Kidney (tissue), 14 donors: ENCODE results near the gene LOX. TPM values are rescaled to one million over a fixed set of nuclear protein-coding genes. Genes with fewer than 3 reads are reported as not detected.

Experiments
- DNase-seq, 5 donors: peaks; one replicate each; pipeline ENCODE4 v3.0.0-alpha.2; 2013 to 2020
- FAIRE-seq: peaks from 2 replicates; lab custom pipeline; 2012; peaks lifted over from hg19 to GRCh38; lab: Jason Lieb, UNC
- H3K27ac ChIP-seq, 2 donors: one replicate each; pipeline ENCODE4 v1.7.0; 2013; ENCODE audit warnings: low read depth in 2 of 2, low read length in 2 of 2, inconsistent platforms in 1 of 2
- H3K27me3 ChIP-seq: one replicate; pipeline ENCODE4 v1.7.1; 2013; ENCODE audit warnings: low read length, inconsistent platforms; ENCODE audit not compliant: control insufficient read depth, insufficient read depth
- H3K36me3 ChIP-seq, 3 donors: one replicate each; pipeline versions ENCODE4 v1.7.0 to v1.7.1; 2013; ENCODE audit warnings: low read length in 3 of 3, control low read depth in 1 of 3, inconsistent platforms in 1 of 3; ENCODE audit not compliant: insufficient read depth in 3 of 3, control insufficient read depth in 2 of 3
- H3K4me1 ChIP-seq, 3 donors: one replicate each; pipeline versions ENCODE4 v1.7.0 to v1.7.1; 2013; ENCODE audit warnings: low read length in 3 of 3, inconsistent platforms in 1 of 3, low read depth in 1 of 3; ENCODE audit not compliant: control insufficient read depth in 2 of 3, insufficient read depth in 2 of 3
- H3K4me3 ChIP-seq, 3 donors: one replicate each; pipeline versions ENCODE4 v1.7.0 to v1.8.1; 2013; ENCODE audit warnings: low read length in 3 of 3, control low read depth in 1 of 3, inconsistent platforms in 1 of 3
- H3K9ac ChIP-seq, 3 donors: one replicate each; pipeline versions ENCODE4 v1.7.0 to v1.7.1; 2013; ENCODE audit warnings: low read length in 3 of 3, control low read depth in 1 of 3, inconsistent platforms in 1 of 3
- H3K9me3 ChIP-seq, 3 donors: one replicate each; pipeline versions ENCODE4 v1.7.0 to v1.7.1; 2013; ENCODE audit warnings: low read length in 3 of 3, control low read depth in 1 of 3, inconsistent platforms in 1 of 3; ENCODE audit not compliant: control insufficient read depth in 2 of 3, insufficient read depth in 1 of 3
- CTCF ChIP-seq: IDR thresholded peaks from 3 replicates; pipeline ENCODE4 v1.5.1; 2012; ENCODE audit warnings: mild to moderate bottlenecking, moderate library complexity, borderline replicate concordance; ENCODE audit not compliant: insufficient read depth; ENCODE audit errors: extremely low read depth
- intact Hi-C: fragments of 100-400 bp; cut with DNase I; formaldehyde crosslinking; loops from one replicate; pipeline ENCODE4 v1.11.1; 2022
- polyA plus RNA-seq: library from polyadenylated mRNA; stranded (reverse); fragments of 350-450 nt; fragmentation: Illumina TruSeq; extraction: RNeasy Lipid Tissue Mini Kit (QIAGEN cat#74804); gene quantifications from one replicate; pipeline ENCODE4 v1.2.3, GENCODE V29; 2014; ENCODE audit warnings: low read depth, low replicate concordance; ENCODE audit not compliant: insufficient read depth
- total RNA-seq: library from RNA; stranded (reverse); fragmentation: NEBNext Ultra II Directional; extraction: Animal tissue kit (Norgen Biotek cat#: 25700); gene quantifications from one replicate; pipeline ENCODE4 v1.2.1, GENCODE V29; 2021
- donor health status: control.
- donor health status: control.
- donor health status: control.
- donor health status: control.
- donor health status: control.
- donor health status: DM: yes; HTN: yes; CAD: no.
- donor health status: Normal renal cell carcinoma (clear cell type).

The LOX gene
- total and polyA plus RNA-seq, 2 donors from 2014 or later = 3.4 to 9.2 TPM

GRCh38 chr5:122126177-122126755 is 48.2 kb upstream of the LOX start:
- Histone ChIP-seq H3K4me1 (no peaks in the 10 kb centered on the region), H3K4me3 (no peak overlapping the region), H3K27me3 (no peaks in the 10 kb centered on the region), H3K9me3 (no peaks in the 10 kb centered on the region), H3K36me3 (no peaks in the 10 kb centered on the region), H3K9ac (no peak overlapping the region), H3K27ac (no peak overlapping the region)
- peak in 2 of 5 donors; percentile 9 to 35 for DNase-seq
- no peak for FAIRE-seq
- intact Hi-C loops = no loop called here
- TF ChIP-seq CTCF = no peak

DNA sequence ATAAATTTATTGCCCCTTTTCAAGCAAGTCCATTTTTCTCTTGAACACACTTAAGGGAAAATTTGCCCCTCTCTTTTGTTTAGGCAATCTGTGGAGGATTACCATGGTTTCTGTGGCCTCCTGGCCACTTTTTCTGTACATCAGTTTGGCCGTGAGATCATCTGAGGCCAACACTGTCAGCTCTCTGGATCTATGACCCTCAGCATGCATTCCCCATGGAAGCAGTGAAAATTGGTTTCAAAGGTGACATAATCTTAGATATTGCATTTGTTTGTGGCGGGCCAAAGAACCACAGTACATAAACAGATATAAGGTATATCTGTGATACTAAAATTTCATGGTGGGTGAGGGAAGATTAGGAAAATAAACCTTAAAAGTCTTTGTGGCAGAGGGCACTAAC is 46.7 kb upstream of the LOX start:
- Histone ChIP-seq H3K9me3 (no peaks in the 10 kb centered on the region), H3K27me3 (no peaks in the 10 kb centered on the region), H3K36me3 (no peaks in the 10 kb centered on the region), H3K9ac (no peak overlapping the region), H3K4me3 (no peak overlapping the region), H3K4me1 (no peaks in the 10 kb centered on the region), H3K27ac (no peak overlapping the region)
- FAIRE-seq (no peak), DNase-seq (no peak)
- TF ChIP-seq CTCF = no peak
- intact Hi-C loops = no loop called here

DNA sequence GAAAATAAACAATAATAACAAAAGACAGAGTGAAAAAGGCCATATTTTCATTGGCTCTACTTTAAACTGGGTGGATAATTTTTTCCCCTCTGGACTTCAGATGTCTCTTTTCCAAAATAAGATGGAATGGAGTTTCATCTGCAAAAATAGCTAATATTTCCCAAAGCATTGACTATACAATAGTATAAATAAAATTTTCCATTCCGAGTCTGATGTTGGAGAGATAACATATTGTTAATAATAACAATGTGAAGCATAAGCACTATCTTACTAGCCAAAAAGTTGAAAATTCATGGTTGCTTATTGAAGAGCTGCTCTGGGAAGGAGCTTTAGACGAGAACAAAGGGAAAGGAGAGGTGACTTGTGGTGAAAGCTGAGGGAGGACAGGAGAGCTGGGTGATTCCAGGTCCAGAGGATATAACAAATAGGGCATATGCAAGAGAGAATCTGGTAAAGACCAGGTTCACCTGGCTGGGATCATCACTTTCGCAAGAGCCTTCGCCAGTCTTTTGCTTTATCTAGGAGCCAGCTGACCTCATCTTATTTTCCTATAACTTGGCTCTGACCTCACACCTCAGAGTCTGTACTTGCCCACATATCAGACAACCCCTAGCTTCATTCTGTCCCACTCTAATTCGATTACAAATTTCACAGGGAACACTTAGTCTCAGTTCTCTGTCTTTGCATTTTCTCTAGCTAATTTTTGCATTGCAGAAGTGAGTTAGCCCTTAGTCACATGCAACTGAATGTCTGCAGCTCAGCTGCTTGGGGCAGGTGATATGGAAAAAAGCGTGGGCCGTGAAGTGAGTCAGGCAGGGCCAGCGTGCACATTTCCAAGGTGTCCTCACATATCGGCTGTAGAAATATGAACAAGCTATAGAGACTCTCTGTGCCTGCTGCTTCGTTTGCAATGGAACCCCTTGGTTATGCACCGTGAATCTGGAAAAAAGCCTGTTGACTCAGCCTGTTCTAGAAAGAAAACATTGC is 43.7 kb upstream of the LOX start:
- Histone ChIP-seq H3K4me3 (no peak overlapping the region), H3K9ac (no peak overlapping the region), H3K36me3 (no peaks in the 10 kb centered on the region), H3K4me1 (no peaks in the 10 kb centered on the region), H3K27ac (no peak overlapping the region), H3K9me3 (no peaks in the 10 kb centered on the region), H3K27me3 (no peaks in the 10 kb centered on the region)
- no peak for TF ChIP-seq CTCF
- FAIRE-seq = no peak
- intact Hi-C loops = no loop called here
- DNase-seq = peak in 2 of 5 donors; percentile 9 to 70
